ENCODE results near the gene COL4A2.
"Not testable (repeated sequence)": the region's sequence is repeated elsewhere in the genome, so short reads cannot be mapped to it uniquely, and the experiment has no call there.

COL4A2 gene

GRCh38 chr13:110379905-110380341 lies 72.8 kb downstream of the COL4A2 start:
- DNase-seq (ENCODE audit: low read depth): no peak

DNA sequence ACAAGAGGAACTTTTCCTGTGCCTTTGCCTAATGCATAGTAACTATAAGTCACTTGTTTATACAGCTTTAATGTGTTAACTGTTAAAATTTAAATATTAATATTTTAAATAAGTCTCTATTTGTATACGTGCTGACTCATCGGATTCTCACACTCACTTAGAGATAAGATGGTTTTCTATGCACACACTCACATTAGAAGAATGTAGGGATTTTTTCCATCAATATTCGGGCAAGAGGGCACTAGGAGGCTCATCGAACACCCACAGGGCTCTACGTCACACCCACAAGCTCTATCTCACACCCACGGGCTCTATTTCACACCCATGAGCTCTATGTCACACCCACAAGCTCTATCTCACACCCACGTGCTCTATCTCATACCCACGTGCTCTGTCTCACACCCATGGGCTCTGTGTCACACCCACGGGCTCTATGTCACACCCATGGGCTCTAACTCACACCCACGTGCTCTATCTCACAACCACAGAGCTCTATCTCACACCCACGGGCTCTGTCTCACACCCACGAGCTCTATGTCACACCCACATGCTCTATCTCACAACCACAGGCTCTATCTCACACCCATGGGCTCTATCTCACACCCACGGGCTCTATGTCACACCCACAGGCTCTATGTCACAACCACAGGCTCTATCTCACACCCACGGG lies 73.4 kb downstream of the COL4A2 start:
- no peak for DNase-seq (ENCODE audit: low read depth)

DNA sequence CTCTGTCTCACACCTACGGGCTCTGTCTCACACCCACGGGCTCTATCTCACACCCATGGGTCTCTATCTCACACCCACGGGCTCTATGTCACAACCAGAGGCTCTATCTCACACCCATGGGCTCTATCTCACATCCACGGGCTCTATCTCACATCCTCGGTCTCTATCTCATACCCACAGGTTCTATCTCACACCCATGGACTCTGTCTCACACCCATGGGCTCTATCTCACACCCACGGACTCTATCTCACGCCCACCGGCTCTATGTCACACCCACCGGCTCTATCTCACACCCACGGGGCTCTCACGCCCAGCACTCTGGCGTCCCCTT lies 73.9 kb downstream of the COL4A2 start:
- DNase-seq (ENCODE audit: low read depth): no peak

- no peak for DNase-seq (ENCODE audit: low read depth)
Observed at GRCh38 chr13:110382229-110382628, 75.1 kb downstream of the COL4A2 start.

DNA sequence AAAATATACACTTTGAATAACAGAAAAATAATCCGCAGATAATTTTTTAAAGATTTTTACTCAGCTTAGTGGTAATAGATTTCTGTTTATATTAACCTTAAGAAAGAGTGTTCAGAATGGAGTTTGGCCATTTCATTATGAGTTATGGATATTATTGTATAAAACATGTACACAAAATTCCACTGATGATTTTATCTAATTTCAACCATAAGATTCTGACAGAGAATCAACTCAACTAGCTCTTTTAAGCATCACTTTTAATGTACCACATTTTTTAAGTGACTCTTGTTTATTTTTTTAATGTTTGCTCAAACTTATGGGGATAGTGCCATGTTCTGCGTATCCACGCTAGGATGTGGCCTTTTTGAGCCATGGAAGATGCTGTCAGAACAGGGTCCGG lies 75.7 kb downstream of the COL4A2 start:
- DNase-seq (ENCODE audit: low read depth): no peak

DNA sequence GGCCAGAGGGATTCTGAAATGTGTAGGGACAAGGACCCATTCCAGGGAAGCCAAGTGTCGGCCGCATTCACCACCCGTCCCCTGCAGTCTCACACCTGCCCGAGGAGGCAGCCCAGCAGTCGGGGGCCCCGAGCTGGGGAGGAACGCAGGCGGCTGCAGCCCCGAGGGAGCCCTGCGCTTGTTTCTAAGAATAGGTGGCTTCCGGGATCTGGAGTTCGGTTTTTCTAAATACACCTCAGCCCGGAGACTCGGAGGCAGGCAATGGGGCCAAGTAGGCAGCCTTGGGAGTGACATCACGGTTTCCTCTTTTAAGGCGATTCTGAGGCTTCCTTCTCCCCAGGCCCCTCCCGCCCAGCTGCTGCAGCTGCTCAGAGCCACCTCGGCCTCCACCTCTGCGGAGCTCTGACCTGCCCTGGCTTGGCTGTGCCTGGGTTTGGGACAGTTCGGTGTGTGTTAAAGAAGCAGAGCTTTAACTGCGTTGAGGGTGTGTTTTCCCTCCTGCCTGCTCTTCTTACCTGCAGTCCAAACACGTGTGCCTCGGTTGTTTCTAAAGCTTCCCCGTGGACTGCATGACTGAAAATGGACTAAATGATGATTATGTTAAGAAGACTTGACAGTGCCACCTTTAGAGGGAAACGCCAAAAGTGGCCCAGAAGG lies 80.5 kb downstream of the COL4A2 start:
- DNase-seq (ENCODE audit: low read depth): no peak

DNA sequence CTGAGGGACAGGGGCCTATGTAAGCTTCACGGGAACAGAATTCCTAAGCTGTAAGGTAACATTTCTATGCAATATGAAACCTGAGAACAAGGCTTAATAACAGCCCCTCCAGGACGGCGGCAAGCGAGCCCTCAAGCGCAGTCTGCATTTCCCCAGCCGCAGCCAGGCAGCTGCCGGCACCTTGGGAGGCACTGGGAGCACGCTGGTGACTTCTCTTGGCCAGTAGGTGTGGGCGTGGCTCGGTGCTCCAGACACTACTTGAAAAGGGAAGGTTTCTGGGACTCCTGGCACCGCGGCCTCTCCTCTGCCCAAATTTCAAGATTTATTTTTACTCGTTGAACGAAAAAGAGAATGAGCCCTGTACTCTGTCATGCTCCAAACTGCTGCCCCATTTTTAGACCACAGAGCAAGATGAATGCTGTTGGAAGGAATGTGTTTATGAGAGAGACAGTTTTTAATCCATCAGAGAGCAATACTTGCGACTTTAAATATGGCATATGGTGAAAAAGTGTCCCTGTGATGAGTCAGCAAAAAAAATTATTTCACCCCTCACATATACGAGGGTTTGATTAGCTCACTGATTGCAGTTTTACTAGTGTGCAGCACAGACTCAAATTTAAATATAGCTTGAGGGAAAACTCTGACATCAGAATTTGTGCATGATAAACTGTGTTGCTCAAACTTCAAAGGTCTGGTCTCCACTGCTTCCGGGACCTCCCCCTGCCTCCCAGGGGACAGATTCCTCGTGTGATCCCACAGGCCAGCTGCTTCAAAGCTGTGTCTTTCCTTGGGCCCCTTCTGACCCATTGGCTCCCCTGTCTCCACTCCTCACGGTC lies 81.2 kb downstream of the COL4A2 start:
- DNase-seq (ENCODE audit: low read depth): no peak

DNA sequence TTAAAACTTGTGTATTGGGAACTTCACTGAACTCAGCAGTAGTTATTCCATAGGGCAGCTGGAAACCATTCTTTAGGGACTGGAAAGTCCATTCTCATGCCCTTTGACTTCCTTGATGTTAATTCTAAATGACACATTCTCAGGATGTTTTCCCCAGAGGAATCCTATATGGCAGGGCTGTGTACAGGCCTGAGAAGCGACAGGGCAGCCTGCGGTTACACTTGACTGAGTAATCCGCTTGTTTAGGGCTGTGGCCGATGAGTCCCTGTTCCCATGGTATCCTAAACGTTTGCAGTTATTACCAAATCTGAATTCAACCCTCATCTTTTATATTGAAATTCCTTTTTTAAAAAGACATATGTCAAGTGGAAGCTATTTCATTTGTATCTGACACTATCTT lies 83.5 kb downstream of the COL4A2 start:
- DNase-seq (ENCODE audit: low read depth): no peak

- DNase-seq (ENCODE audit: low read depth): no peak
Observed at GRCh38 chr13:110391273-110391672, 84.2 kb downstream of the COL4A2 start.

- DNase-seq (ENCODE audit: low read depth): no peak
Observed at GRCh38 chr13:110392510-110393240, 85.6 kb downstream of the COL4A2 start.

- DNase-seq (ENCODE audit: low read depth): no peak
Observed at GRCh38 chr13:110393761-110394160, 86.7 kb downstream of the COL4A2 start.

DNA sequence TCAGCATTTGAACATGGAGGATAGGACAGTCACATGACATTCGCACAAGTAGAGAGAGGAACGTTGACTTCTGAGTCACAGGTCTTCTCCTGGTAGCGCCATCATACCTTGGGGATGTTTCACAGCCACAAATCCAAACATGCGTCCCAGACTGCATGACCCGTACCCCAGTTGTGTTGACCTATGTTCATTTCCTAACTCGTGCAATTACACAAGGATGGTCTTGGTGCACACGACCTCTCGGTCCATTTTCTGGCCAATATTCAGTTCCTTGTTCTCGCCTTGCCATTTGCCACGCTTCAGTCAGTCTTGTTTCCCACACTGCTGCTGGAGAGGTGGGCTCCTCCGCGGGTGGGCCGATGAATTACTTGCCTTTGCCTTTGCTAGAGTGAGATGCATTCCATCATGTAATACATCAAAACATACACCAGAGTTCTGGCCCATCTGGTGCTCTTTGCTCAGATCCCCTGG lies 87.3 kb downstream of the COL4A2 start:
- DNase-seq (ENCODE audit: low read depth): no peak

GRCh38 chr13:110395616-110396015 lies 88.5 kb downstream of the COL4A2 start:
- DNase-seq (ENCODE audit: low read depth): not testable (repeated sequence)

DNA sequence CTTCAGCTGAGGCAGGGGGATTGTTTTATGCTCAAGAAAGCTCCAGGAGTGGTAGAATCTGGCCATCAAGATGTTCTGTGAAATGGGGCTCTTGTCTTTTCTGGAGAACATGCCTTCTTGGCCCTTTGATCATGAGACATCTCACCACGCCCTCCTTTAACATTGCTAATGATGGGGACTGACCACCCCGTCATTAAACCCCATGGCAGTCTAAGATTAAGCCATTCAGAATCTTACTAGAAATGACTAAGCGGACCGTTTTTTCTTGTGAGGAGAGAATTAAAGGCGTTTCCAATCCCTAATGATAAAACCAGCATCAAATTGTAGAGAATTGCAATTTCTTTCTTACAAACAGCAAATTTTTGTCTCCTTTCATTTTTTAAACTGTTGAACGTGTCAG lies 89.4 kb downstream of the COL4A2 start:
- DNase-seq (ENCODE audit: low read depth): no peak

DNA sequence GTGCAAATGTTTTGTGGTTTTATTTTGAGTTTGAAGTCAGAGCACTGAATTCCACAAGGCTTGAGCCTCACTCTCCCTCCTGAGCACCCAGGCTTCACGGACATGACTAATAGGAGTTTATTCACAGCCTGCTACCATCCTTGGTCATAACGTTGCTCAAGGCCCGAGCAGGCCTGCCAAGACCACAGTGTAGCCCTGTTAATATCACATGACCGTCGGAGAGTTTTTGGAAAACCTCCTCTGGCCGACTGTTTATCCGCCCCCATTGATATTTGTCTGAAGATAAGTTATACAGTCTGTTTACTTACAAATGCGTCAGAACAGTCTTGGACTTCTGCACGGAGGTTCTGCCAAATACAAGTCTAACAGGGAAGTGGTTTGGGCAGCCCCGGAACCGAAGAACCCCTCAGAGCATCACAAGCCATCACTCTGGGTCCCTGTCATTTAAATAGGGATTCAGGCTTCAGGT lies 89.9 kb downstream of the COL4A2 start:
- peak; percentile 99 for DNase-seq (ENCODE audit: low read depth)

DNA sequence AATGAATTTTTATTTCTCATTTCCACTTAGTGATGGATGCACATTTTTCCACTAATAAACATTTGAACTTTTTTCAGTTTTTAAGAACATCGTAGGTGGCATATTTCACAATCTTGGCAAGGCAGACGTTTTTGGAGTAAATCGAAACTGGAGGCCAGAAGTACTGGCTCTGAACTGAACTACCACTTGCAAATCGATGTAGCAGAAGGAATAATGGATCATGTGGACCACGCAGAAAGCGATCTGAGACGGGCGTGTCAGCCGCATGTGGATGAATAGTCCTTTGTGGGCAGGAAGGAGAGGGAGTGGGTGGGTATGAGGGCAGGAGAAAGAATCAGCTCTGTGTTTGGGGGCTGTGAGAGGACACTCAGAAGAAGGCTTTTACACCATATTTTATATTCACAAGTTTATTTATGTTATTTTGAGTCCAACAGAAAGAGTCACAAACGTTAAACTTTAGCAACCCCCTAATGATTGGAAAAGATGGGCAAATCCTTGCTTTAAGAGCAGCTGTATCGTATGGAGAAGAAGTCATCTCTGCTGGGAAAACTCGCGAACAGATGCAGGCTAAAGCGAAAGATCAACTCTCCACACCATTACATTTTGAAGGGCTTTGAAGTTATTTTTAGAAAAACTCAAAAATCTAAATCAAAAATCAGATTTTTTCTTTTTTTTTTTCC lies 90.5 kb downstream of the COL4A2 start:
- DNase-seq (ENCODE audit: low read depth): no peak

DNA sequence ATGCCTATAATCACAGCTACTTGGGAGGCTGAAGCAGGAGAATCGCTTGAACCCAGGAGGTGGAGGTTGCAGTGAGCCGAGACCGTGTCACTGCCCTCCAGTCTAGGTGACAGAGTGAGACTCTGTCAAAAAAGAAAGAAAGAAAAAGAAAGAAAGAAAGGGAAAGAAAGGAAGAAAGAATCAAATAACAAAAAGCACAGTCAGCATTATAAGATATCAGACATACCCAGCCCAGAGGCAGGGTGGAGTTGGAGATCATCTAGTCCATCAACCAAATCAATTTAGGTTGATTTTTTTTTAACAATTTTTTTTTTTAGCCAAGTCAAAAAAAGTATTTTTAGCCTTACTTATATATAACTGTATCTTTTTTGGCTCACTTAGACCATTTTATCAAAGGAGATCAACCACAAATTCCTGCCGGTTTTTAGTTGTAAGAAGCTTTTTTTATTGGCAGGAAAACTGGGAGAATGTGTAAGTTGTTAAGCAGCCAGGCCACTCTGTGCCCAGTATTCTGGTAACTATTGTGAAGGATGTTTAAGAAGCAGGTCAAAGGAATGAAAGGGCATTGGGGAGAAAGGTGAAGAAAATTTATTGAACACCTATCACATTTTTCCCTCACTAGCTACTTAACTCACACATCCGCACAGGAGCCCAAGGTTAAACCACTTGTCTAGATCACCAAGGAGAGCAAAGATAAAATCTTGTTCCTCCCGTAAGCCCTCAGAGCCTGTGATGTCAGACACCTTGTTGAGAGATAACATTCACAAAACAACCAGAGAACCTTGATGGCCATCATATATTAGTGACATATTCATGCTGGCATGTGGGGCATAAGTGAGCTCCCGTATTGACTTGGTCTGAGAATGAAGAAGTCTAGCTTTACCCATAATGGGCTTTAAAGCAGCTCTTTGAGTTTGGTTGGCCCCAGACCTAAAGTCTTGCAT lies 91.8 kb downstream of the COL4A2 start:
- no peak for DNase-seq (ENCODE audit: low read depth)

DNA sequence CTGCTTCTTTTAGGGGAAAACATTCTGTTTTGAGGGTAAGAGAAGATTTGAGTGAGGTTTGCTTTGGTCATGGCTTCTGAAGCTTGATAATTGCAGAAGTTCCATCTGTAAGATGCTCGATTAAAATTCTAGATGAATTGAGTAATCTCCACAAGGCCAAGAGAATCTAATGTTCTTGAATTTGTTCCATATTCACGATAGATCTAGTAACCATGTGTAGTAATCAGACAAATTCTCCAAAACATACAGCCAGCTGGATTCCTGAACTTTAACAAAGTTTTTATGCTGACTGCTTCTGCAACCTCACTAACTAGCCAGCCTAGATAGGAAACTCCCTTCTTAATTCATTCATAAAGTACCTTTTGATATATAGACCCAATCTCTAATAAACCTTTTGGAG lies 92.7 kb downstream of the COL4A2 start:
- DNase-seq (ENCODE audit: low read depth): no peak

DNA sequence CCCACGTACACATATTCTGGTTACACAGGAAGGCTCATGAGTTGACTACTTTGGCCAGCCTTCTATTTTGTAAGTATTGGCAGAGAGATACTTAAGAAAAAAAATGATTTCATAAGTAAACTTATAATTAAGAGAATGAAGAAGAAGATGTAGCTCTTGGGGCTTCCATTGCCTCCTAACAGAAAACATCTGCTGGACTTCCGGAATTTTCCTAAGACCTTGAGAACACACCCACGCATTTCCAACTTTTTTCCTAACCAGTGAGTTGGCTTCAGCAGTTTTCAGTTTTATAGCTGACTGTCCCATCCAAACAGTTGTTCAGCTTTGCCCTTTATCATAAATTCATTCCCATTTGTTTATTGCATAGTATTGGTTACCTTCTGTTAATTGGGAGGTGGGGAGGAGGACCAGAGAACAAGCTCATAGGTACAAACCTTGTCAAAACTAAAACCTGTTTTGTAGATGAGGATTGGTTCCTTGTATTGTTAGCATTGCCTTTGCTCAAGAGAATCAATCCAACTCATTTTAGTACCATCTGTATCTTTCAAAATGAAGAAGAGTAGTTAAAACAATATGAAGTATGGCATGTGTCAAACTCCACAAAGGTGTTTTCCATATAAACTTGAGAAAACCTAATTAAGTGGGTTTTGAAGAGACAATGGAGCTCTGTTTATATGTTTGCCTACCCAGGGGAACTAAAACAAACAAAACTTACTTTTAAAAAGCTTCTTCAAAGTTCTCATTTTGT lies 93.9 kb downstream of the COL4A2 start:
- DNase-seq (ENCODE audit: low read depth): peak; percentile 61
